NCI-H187 (cell line): ENCODE data around the gene DGCR2.
"Not testable (repeated sequence)": the region's sequence is repeated elsewhere in the genome, so short reads cannot be mapped to it uniquely, and the experiment has no call there.

Experiments
- DNase-seq, 2 experiments: peaks; one replicate each; lab custom pipeline; 2025; lab: John Stamatoyannopoulos, UW

DGCR2 gene

DNA sequence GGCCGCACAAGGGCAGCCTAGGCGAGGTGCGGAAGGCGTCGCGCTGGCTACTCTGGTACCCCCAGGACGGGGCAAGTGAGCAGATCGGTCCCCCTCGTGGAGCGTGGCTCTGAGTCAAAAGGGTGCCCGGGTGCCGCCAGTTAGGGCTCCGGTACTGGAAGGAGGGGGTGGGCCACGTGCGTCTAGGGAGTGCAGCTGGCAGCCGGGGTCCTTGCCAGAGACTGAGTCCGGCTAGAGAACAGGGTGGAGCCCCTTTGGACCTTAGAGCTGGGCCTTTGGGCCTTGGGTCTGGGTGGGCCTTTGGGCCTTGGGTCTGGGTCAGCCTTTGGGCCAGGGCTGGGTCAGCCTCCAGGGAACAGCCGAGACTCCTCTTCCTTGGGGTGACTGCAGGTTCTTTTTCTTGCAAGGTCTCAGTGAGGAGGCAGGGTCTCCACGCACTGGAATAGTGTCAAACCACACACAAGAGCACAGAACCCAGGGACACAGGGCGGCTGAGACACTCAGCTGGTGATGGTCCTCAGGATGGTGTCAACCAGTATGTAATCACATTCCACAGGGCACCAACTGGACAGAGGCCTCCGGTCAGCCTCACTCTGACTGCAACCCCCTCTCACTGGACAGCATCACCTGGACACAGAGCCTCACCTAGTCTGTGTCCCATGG lies 91.9 kb downstream of the DGCR2 start:
- DNase-seq = not testable (repeated sequence)

DNA sequence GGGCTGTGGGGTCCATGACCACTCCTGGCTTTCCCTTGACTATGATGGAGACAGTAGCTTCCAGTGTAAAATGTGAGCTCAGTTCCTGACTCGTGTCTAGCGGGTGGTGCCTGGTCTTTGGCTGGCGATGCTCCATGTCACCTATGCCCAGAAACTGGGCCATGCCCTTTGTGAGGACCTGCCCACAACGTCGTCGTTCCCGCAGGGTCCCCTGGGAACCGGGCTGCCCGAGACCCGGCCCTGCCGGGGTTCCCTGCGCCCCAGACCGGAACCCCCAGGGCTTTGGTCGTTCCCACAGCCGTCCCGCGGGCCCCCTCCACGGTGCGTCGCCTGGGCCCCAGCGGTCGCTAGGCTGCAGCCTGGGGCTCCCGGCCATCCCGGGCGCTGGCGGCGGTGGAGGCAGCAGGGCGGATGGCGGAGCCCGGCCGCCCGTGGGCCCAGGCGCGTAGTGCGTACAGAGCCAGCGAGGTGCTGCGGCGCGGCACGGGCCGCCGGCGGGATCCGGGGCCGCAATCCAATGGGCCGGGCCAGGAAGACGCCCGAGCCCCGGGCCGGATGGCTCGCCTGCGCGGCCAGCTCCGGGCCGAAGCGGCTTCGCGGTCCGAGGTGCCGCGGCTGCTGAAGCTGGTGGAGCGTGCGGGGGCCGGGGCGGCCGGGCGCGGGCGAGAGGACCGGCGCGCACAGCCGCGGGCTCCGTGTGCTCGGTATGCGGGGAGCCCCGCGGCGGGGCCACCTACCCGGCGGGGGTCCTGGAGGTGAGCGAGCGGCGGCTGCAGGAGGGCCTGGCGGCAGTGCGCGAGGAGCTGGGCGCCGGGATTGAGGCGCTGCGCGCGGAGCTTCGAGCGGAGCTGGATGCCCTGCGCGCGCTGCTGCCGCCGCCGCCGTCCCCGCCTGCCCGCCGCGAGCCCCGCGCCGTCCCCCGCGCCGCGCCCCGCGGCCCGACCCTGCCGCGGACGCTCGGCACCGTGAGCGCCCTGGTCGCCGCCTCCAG lies 92.8 kb downstream of the DGCR2 start:
- not testable (repeated sequence) for DNase-seq

DNA sequence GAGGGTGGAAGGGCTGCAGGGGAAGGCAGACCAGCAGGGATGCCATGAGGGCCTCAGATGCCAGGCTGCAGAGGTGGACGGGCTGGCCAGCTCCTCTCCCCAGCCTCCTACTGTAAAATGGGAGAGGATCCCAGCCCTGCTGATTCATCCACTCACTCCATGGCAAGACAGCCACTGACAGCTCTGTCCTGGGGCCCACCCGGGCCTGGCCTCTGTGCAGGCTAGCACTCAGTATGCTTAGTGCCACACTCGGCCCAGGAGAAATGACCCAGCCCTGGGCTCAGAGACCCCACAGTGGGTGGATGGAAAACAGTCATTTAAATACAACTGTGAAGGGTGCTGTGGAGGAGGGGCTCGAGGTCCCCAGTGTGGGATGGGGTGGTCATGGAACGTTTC lies 94.2 kb downstream of the DGCR2 start:
- DNase-seq = not testable (repeated sequence)

DNA sequence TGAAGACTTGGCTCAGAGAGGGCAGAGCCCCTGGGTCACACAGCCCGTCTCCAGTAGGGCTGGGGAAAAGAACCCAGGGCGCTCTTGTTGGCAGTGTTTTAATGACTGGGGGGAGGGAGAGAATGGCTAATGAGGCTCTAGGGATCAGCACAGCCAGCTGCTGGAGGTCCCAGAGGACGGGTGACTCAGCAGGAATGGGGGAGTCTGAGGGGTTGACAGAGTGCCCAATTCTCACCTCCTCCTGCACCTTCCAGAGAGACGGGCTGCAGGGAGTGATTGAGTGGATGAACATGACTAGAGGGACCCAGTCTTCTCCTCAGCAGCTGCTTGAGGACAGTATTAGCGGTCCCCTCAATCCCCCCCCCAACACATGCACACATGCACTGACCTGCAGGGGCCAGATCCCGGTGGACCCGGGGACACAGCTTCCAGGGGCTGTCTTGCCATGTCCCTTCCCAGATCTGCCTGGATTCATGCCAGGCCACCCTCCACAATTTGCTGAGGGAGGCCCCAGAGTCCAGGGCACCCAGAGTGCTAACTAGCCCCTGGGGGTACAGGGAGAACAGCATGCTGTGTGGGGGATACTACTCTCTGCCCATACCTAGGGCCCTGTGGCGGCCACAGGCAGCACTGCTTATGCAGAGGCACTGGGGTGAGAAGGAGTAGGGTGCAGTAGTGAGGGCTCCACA lies 94.7 kb downstream of the DGCR2 start:
- DNase-seq = not testable (repeated sequence)

DNA sequence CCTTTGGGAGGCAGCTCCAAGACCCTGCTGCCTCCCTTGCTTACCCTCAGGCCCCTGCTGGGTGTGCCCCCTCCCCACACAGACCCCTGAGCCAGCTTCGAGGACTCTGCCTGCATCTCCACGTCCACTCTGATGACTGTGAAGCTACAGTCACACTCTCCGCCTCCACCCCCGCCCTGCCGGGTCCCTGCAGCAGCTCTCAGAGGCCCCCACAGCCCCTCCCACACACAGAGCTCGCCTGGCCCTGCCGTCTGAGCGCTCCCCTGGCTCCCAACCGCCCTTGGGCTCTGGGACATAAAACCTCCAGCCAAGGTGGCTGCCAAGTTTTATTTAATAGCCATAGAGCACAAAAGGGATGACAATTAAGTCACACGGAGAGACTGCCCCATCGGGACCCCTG lies 96.1 kb downstream of the DGCR2 start:
- DNase-seq = not testable (repeated sequence)

DNA sequence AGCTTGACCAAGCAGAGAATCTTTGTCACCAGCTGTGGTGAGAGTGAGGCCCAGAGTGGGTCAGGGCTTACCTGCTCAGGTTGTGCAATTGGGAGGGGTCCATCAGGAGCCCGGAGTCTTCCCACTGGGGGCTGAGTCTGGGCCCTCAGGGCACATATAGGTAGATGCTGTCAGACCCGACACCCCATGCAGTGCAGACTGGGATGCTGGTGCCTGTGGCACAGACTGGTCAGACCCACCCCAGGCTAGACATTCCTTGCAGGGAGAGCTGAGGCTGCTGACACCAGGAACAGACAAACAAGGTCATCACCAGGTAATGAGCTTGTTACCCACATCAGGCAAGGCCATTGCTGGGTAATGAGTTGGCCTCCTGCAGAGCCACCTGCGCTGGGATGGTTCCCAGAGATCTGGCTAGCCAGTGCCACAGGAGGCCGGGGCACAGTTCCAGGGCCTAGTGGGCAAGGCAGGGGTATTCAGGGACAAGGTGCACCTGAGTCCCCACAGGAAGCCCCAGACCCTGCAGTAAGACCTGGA lies 97.2 kb downstream of the DGCR2 start:
- not testable (repeated sequence) for DNase-seq

DNA sequence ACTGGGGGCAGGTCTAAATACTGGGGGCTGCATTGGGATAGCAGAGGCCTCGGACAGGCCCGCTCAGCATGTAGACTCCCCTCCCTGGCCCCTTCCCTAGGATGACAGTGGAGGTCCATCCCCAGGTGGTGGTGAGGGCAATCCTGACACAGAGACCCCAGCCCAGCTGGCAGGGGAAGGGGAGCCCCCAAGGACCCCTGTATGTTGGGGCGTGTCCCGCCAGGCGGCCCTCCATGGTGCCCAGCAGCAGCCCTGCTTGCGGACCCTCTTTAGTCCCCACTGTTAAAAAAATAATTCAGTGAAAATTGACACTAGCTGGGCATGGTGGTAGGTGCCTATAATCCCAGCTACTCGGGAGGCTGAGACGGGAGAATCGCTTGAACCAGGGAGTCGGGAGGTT lies 98.3 kb downstream of the DGCR2 start:
- not testable (repeated sequence) for DNase-seq

DNA sequence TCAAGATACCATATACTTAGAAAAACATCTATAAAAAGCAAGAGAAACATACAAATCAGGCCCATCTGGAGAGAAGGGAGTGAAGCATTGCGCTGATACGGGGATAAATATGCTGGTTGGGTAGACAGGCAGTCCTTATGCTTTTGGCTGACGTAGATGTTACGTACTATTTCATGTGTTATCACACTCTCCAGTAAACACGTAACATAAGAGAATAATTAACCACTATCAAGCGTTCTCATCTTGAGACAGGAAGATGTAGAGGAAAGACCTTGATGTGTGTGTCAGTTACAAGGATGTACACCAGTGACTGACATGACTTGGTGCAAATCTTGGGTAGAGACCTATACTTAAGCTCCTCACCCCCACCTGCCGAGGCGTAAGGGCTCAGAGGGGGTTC lies 99.5 kb downstream of the DGCR2 start:
- no peak for DNase-seq

DNA sequence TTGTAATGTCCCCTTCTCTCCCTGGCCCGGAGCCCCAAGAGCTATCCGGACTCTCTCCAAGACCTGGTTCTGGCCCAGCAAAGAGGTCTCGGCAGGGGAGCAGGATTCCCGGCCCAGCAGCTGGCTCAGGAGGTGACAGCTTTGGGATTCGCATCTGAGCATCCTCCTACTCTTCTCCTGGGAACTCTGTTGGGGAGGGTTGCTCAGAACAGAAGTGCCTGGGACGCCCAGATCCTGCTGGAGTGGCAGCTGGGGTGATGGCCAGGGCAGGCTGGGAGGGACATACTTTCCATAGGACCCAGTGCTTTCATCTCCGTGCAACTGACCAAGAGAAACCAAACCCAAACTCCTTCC lies 102.6 kb downstream of the DGCR2 start:
- DNase-seq = no peak

DNA sequence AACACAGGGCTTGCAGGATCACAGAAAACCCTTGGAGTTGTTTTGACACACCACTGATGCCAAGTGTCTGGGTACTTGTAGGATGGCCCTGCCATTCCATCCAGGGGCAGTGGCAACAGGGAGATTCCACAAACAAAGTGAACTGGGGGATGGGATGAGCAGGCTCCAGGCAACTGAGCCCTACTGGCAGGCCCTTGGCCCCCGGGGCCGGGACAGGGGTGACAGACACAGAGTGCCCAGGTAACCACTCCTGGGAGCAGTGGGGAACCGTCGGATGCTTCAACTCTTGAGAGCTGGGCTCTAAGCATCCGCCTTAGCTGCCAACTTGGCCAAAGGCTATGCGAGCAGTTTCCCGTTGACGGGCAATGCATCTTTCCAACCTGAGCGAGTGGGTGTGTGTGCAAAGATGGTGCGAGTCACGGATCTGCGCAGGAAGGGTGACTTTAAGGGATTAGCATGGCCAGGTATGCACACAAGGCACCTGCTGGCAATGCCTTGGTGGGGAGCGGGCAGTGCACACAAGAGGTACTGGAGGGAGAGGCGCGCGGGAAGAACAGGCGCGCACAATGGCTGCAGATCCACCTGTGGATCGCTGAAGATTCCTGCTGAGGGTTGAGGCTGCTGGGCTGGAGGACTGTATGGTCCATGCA lies 103.1 kb downstream of the DGCR2 start:
- no peak for DNase-seq

DNA sequence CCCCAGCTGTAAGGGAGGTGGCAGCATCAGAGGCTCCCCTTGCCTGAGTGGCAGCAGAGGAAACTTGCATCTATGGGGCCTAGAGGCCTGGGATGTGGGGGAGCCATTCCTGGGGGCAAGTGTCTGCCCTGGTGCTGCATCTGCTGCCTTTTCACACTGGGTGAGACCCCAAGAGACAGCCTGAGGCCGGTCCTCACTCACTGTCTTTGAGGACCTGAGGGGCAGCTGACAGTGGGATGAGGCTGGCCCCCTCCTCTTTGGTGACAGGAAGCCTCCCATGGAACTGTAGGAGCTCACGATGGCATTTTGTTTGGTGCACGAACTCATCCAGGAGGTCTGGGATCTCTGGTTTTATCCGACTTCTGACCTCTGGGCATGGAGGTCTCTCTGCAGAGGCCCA lies 104.0 kb downstream of the DGCR2 start:
- DNase-seq = no peak

DNA sequence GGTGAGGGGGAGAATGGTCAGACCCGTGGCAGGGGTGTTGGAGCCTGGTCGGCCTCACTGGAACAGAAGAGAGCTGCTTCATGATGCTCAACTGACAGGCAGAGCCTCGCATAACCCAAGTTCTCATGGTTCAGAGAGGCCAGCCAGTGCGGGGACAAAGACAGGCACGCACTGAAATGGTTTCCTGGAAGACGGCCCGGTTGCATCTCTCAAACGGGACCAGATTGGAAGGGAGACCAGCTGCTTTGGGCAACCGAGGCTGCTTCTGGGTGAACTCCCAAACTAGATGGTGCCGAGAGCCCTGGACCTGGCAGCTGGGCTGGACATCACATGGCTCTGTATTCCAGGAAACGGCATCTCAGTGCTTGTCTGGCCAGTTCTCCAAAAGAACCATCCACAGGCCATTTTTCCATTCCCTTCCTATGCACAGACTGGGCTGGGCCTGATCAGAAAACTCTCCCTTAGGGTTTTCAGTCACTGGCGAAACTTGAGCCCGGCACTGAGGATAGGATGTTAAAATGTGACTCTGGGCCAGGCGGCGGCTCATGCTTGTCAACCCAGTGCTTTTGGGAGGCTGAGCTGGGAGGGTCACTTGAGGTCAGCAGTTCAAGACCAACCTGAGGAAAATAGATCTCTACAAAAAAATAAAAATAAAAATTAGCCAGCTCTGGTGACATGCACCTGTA lies 106.0 kb downstream of the DGCR2 start:
- DNase-seq = no peak

DNA sequence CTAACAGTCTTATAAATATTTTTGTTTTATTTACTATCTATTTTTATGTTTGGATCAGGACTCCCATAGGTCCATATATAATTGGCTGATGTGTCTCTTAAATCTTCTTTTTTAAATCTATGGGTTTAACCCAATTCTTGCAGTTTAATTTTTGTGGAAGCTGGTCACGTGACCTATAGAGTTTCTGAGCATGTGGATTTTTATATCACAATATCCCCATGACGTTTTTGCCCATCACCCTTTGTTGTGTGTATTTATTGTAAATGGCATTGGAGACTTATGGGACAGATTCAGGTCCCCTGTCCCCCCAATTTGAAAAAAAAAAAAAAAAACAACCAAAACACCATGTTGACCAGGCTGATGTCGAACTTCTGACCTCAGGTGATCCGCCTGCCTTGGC lies 107.3 kb downstream of the DGCR2 start:
- no peak for DNase-seq

DNA sequence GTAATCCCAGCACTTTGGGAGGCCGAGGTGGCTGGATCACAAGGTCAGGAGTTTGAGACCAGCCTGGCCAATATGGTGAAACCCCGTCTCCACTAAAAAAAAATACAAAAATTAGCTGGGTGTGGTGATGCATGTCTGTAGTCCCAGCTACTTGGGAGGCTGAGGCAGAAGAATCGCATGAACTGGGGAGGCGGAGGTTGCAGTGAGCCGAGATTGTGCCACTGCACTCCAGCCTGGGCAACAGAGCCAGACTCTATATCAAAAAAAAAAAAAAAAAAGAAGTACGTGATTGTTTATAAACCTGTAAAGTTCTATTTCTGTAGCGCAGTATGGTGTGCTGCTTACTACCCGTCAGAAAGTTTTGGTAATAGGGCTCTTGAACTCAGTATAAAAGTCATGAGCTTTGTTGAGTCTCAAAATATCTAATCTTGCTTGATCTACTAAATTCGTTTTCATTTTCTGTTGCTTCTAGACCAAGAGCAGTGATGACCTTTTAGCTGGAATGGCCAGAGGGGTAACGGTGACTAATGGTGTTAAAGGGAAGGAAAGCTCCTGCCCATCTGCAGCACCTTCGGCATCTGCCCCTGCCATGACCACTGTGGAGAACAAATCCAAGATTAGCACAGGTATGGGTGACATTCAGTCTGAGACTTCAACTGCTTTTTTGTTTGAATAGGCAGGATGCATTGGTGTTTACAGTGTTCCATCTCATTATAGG lies 108.2 kb downstream of the DGCR2 start:
- DNase-seq = not testable (repeated sequence)

DNA sequence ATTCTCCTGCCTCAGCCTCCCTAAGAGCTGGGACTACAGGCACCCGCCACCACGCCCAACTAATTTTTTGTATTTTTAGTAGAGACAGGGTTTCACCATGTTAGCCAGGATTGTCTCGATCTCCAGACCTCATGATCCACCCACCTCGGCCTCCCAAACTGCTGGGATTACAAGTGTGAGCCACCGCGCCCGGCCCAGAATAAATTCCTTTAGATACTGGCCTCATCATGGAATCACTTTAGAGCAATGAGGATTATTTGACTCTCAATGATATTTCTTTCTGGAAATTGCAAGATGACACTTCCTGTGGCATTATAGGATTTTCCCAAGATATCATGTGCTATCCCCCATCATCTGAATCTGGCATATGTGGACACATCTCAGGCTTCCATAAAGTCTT lies 108.8 kb downstream of the DGCR2 start:
- not testable (repeated sequence) for DNase-seq

DNA sequence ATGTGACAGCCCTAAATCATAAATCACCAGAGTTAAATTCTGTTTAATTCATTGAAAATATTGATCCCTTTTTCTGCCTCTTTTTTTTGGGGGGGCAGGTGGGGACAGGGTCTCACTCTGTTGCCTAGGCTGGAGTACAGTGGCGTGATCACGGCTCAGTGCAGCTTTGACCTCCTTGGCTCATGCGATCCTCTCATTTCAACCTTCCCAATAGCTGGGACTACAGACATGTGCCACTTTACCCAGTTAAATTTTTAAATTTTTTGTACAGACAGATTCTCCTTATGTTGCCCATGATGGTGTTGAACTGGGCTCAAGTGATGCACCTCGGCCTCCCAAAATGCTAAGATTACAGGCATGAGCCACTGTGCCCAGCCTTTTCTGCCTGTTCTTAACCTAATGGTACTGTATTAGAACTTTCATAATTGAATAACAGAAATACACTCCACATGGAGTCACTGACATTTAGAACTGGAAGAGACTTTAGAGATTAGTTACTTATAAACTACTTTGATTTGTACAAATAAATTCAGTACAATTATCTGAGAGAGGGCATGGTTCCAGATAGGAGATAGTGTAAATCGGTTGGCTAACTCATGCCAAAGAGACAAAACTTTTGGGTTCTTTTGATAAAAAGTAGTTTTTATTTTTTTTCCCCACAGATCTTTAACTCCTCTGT lies 109.8 kb downstream of the DGCR2 start:
- no peak for DNase-seq

DNA sequence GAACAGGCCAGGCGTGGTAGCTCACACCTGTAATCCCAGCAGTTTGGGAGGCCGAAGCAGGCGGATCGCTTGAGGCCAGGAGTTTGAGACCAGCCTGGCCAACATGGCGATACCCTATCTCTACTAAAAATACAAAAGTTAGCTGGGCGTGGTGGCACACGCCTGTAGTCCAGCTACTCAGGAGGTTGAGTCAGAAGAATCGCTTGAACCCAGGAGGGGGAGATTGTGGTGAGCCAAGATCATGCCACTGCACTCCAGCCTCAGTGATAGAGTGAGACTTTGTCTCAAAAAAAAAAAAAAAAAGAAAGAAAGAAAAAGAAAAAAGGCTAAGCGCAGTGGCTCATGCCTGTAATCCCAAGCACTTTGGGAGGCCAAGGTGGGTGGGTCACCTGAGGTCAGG lies 110.6 kb downstream of the DGCR2 start:
- not testable (repeated sequence) for DNase-seq

DNA sequence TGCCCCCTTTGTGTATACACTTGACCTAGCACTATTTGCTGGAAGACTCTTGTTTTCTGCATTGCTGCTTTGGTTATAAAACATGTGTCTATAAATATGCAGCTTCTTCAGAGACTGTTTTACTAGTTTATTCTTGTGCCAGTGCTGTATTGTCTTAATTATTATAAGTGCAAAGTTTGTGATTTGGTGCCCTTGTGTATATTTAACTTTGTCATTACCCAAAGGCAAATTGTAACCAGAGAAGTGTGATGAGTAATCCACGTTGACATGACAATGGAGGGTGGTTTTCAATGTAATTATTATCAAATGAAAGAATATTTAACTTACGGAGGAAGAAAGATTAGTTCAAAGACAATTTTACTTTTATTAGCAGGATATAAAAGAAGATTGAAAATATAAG lies 111.1 kb downstream of the DGCR2 start:
- no peak for DNase-seq

DNA sequence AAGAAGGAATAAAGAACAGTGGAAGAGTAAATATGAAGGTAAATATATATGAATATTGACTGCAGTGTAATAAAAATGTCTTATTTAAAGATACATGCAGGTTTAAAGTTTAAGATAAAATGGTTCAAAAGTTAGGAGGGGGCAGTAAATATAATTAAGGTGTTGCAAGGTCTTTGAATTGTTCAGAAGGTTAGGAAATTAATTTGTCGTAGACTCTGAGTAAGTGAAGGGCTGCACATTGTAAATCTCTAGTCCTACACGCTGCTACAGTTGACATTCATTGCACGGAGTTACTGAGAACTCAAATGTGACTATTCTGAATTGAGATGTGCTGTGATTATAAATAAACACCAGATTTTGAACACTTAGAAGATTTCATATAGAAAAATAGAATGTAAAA lies 116.3 kb downstream of the DGCR2 start:
- no peak for DNase-seq

DNA sequence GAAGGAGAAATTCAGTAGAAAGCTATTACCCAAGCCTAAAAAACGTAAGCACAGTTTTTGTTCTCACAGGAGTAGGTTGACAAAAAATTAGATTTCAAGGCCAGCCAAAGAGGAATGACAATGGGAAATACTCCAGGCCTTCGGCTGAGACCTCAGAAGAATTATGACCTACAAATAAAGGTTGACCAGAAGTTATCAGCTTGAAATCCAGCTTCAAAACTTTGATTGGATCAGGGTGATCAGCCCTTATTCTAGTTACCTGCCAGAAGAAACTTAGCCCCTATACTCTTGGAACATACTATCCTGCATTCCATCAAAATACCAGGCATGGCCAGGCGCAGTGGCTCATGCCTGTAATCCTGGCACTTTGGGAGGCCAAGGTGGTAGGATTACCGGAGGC lies 117.7 kb downstream of the DGCR2 start:
- no peak for DNase-seq
